GM12801 (cell line): ENCODE results near the gene ALG5.

Experiments used
- TF ChIP-seq, protein P1 (sequence below): IDR thresholded peaks from one replicate; pipeline ENCODE4 v1.5.1; 2011; ENCODE audit warnings: control low read depth; ENCODE audit not compliant: insufficient read length; ENCODE audit errors: extremely low read depth

Gene ALG5

GRCh38 chr13:36903925-36904595 is 95.1 kb downstream of the ALG5 start:
- TF ChIP-seq, protein P1, sequence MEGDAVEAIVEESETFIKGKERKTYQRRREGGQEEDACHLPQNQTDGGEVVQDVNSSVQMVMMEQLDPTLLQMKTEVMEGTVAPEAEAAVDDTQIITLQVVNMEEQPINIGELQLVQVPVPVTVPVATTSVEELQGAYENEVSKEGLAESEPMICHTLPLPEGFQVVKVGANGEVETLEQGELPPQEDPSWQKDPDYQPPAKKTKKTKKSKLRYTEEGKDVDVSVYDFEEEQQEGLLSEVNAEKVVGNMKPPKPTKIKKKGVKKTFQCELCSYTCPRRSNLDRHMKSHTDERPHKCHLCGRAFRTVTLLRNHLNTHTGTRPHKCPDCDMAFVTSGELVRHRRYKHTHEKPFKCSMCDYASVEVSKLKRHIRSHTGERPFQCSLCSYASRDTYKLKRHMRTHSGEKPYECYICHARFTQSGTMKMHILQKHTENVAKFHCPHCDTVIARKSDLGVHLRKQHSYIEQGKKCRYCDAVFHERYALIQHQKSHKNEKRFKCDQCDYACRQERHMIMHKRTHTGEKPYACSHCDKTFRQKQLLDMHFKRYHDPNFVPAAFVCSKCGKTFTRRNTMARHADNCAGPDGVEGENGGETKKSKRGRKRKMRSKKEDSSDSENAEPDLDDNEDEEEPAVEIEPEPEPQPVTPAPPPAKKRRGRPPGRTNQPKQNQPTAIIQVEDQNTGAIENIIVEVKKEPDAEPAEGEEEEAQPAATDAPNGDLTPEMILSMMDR: no peak
